Panc1 (cell line): ENCODE measurements around the gene SDC1. TPM values are rescaled to one million over a fixed set of nuclear protein-coding genes. Genes with fewer than 3 reads are reported as not detected.

ENCODE experiments used
- ATAC-seq: fragments of 200-7000 bp; cut with Tn5 transposase; 2 replicates; pipeline ENCODE4 v1.9.1; 2020; ENCODE audit warnings: mild to moderate bottlenecking, moderate library complexity
- BruUV-seq: library from RNA; stranded (reverse); fragments of 400-500 nt; replicated peaks from 2 replicates; lab custom pipeline; 2021; lab: Mats Ljungman, UMichigan
- CTCF ChIA-PET: fragments of 300-600 bp; sonication (Branson Sonifier 250); formaldehyde crosslinking; loops from one replicate; lab custom pipeline; 2022; ENCODE audit warnings: antibody characterized with exemption; lab: Charles Lee
- POLR2A ChIA-PET: fragments of 300-600 bp; sonication (Branson Sonifier 250); formaldehyde crosslinking; loops from one replicate; lab custom pipeline; 2022; ENCODE audit warnings: antibody characterized with exemption; lab: Charles Lee
- DNase-seq: peaks from one replicate; pipeline ENCODE4 v3.0.0-alpha.2; 2010; ENCODE audit warnings: low read depth, low spot score
- H3K27ac ChIP-seq: 2 replicates; pipeline ENCODE4 v1.5.1; 2011; ENCODE audit warnings: mild to moderate bottlenecking, low read length, inconsistent platforms
- H3K27me3 ChIP-seq: fragments of 200-500 bp; sonication (Bioruptor generic); 2 replicates; pipeline ENCODE4 v1.6.0; 2014; ENCODE audit warnings: low read length, inconsistent platforms; ENCODE audit not compliant: control insufficient read depth, insufficient read depth
- H3K36me3 ChIP-seq: fragments of 200-500 bp; sonication (Bioruptor generic); 2 replicates; pipeline ENCODE4 v1.5.1; 2014; ENCODE audit warnings: inconsistent platforms, mild to moderate bottlenecking, low read length, moderate library complexity; ENCODE audit not compliant: control insufficient read depth, insufficient read depth
- H3K4me1 ChIP-seq: 2 replicates; pipeline ENCODE4 v1.5.1; 2011; ENCODE audit warnings: inconsistent platforms, mild to moderate bottlenecking, low read length, moderate library complexity; ENCODE audit not compliant: control insufficient read depth, insufficient read depth
- H3K4me3 ChIP-seq, 2 experiments: 2 replicates each; pipeline ENCODE4 v1.5.1; 2011 to 2012; ENCODE audit warnings: low read depth in 2 of 2, low read length in 2 of 2, mild to moderate bottlenecking in 2 of 2, inconsistent platforms in 1 of 2, moderate library complexity in 1 of 2
- H3K9me3 ChIP-seq: fragments of 200-500 bp; sonication (Bioruptor generic); 2 replicates; pipeline ENCODE4 v1.5.1; 2014; ENCODE audit warnings: low read depth, mild to moderate bottlenecking, inconsistent platforms, low read length, moderate library complexity; ENCODE audit not compliant: control insufficient read depth, insufficient read depth
- CTCF ChIP-seq: fragments of 450-650 bp; IDR thresholded peaks from 2 replicates; pipeline ENCODE4 v1.5.1; 2017; ENCODE audit warnings: mild to moderate bottlenecking
- POLR2AphosphoS5 ChIP-seq: IDR thresholded peaks from 2 replicates; pipeline ENCODE4 v1.6.1; 2012; ENCODE audit warnings: mild to moderate bottlenecking, low read depth, low read length, moderate library complexity
- REST ChIP-seq, 2 experiments: IDR thresholded peaks; 2 replicates each; pipeline ENCODE4 v1.6.1; 2011 to 2012; ENCODE audit warnings: low read depth in 2 of 2, control low read depth in 1 of 2, low read length in 1 of 2, mild to moderate bottlenecking in 1 of 2, moderate library complexity in 1 of 2; ENCODE audit not compliant: insufficient read depth in 1 of 2
- SIN3A ChIP-seq: IDR thresholded peaks from 2 replicates; pipeline ENCODE4 v1.6.1; 2012; ENCODE audit warnings: low read depth, mild to moderate bottlenecking, low read length, moderate library complexity, borderline replicate concordance; ENCODE audit not compliant: insufficient read depth
- TCF7L2 ChIP-seq: IDR thresholded peaks from 2 replicates; pipeline ENCODE4 v1.6.1; 2011; ENCODE audit warnings: mild to moderate bottlenecking, low read depth, low read length, inconsistent platforms
- in situ Hi-C: cut with HindIII; loops from 2 replicates; pipeline ENCODE4 v1.10.0; 2016; ENCODE audit warnings: low sequenced_read_pairs, low pct_unique_long_range_greater_than_20kb
- intact Hi-C: fragments of 100-400 bp; cut with micrococcal nuclease; formaldehyde crosslinking; loops from one replicate; pipeline ENCODE4 v1.10.0; 2022; ENCODE audit not compliant: unreplicated experiment
- total RNA-seq: library from RNA; stranded (reverse); gene quantifications from one replicate; pipeline ENCODE4 v1.2.1, GENCODE V29; 2021; ENCODE audit not compliant: unreplicated experiment

The SDC1 gene
- total RNA-seq, 1 experiment from 2014 or later = 93.0 TPM

GRCh38 chr2:20174410-20174809, 50.5 kb downstream of the SDC1 start:
- intact Hi-C loops (no loop called here), in situ Hi-C loops (no loop called here)
- ATAC-seq (no peak), DNase-seq (no peak)
- ChIA-PET POLR2A (no interaction called here), CTCF (no interaction called here)
- H3K27me3 ChIP-seq = no peaks in the 10 kb centered on the region
- no TSS peak for BruUV-seq
- H3K36me3 ChIP-seq = no peaks in the 10 kb centered on the region
- TF ChIP-seq POLR2AphosphoS5 (no peak), TCF7L2 (no peak), REST (IDR thresholded peaks at IDR 0.05; ENCODE audit: insufficient read depth in 1 of 2, low read depth in 2 of 2, low read length in 1 of 2) (no peak), SIN3A (no peak), CTCF (no peak)
- no peak overlapping the region for H3K27ac ChIP-seq
- no peaks in the 10 kb centered on the region for H3K4me1 ChIP-seq
- H3K4me3 ChIP-seq = no peak overlapping the region
- H3K9me3 ChIP-seq = no peaks in the 10 kb centered on the region

- Histone ChIP-seq H3K4me1 (no peaks in the 10 kb centered on the region), H3K4me3 (no peak overlapping the region), H3K36me3 (no peaks in the 10 kb centered on the region), H3K27ac (no peak overlapping the region), H3K9me3 (no peaks in the 10 kb centered on the region), H3K27me3 (no peaks in the 10 kb centered on the region)
- POLR2A ChIA-PET = no interaction called here
- no peak for ATAC-seq
- BruUV-seq = no TSS peak
- in situ Hi-C loops = no loop called here
- DNase-seq = no peak
- TF ChIP-seq CTCF (no peak), SIN3A (no peak), REST (IDR thresholded peaks at IDR 0.05; ENCODE audit: insufficient read depth in 1 of 2, low read depth in 2 of 2, low read length in 1 of 2) (no peak), POLR2AphosphoS5 (no peak), TCF7L2 (no peak)
- intact Hi-C loops = no loop called here
- CTCF ChIA-PET = no interaction called here
Measured at GRCh38 chr2:20173496-20174402, 51.2 kb downstream of the SDC1 start.
